ENCODE measurements around the gene MRC2. TPM values are rescaled to one million over a fixed set of nuclear protein-coding genes. Genes with fewer than 3 reads are reported as not detected.

The MRC2 gene
- total RNA-seq, 2 experiments from 2014 or later = 11.2 to 12.5 TPM

- Mint-ChIP-seq H3K9me3 (peaks cover 17% of the 10 kb centered on the region), H3K27me3 (peaks cover 21% of the 10 kb centered on the region), H3K4me1 (ENCODE audit: low read depth) (peaks cover 13% of the 10 kb centered on the region), H3K4me3 (no peak overlapping the region), H3K36me3 (peaks cover 8% of the 10 kb centered on the region), H3K27ac (no peak overlapping the region)
- CTCF ChIA-PET = no interaction called here
- intact Hi-C loops (cut with micrococcal nuclease) = no loop called here
- POLR2A ChIA-PET = no interaction called here
- DNase-seq = no peak
Observed at GRCh38 chr17:62658136-62658920, 30.9 kb downstream of the MRC2 start.

DNA sequence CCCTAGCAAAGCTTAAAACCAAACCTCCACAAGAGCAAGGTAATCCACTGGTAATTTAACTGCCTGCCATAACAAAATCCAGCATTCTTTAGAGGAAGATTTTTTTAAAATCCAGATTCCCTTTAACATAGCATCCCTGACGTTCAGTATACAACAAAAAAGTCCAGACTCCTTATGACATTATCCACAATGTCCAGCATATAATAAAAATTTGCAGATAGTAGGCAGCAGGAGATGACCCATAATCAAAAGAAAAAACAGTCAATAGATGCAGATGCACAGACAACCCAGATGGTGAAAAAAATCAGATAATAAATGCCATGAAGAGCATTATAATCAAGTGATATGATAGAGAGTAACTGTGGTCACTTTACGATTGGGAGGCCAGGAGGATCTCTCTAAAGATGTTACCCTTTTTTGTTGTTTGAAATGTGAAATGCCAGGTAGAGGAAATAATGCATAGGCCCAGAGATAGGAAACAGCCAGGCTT lies 33.2 kb downstream of the MRC2 start:
- Mint-ChIP-seq H3K36me3 (peaks cover 8% of the 10 kb centered on the region), H3K27ac (no peak overlapping the region), H3K9me3 (peaks cover 17% of the 10 kb centered on the region), H3K4me3 (no peak overlapping the region), H3K27me3 (peaks cover 19% of the 10 kb centered on the region), H3K4me1 (ENCODE audit: low read depth) (no peaks in the 10 kb centered on the region)
- ChIA-PET CTCF (interaction anchor here (1.3 kb wide), 1 partner anchor 11 kb away, joined by 4 read pairs; no protein-coding TSS in a partner anchor), POLR2A (no interaction called here)
- DNase-seq = no peak
- intact Hi-C loops (cut with micrococcal nuclease) = no loop called here

DNA sequence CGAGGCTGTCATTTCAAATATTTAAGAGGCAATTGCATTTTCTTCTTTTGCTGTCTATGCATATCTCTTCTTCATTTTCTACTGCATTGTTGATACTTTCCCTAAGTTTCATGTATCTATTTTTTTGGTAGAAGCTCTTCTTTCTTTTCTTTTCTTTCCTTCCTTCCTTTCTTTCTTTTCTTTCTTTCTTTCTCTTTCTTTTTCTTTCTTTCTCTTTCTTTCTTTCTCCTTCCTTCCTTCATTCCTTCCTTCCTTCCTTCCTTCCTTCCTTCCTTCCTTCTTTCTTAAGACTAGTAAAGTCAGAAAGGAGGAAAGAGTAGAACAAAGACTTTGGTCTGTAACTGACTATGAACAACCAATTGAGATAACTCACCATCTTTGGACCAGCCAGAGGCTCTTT lies 33.9 kb downstream of the MRC2 start:
- Mint-ChIP-seq H3K27me3 (peaks cover 17% of the 10 kb centered on the region), H3K36me3 (peaks cover 8% of the 10 kb centered on the region), H3K4me1 (ENCODE audit: low read depth) (no peaks in the 10 kb centered on the region), H3K9me3 (peaks cover 17% of the 10 kb centered on the region), H3K4me3 (no peak overlapping the region), H3K27ac (no peak overlapping the region)
- CTCF ChIA-PET = no interaction called here
- no peak for DNase-seq
- intact Hi-C loops (cut with micrococcal nuclease) = no loop called here
- POLR2A ChIA-PET = no interaction called here

- Mint-ChIP-seq H3K36me3 (peaks cover 8% of the 10 kb centered on the region), H3K27me3 (peaks cover 15% of the 10 kb centered on the region), H3K4me1 (ENCODE audit: low read depth) (no peaks in the 10 kb centered on the region), H3K4me3 (no peak overlapping the region), H3K9me3 (peaks cover 17% of the 10 kb centered on the region), H3K27ac (no peak overlapping the region)
- ChIA-PET POLR2A (no interaction called here), CTCF (no interaction called here)
- DNase-seq = no peak
- intact Hi-C loops (cut with micrococcal nuclease) = no loop called here
Observed at GRCh38 chr17:62662855-62663254, 35.4 kb downstream of the MRC2 start.

DNA sequence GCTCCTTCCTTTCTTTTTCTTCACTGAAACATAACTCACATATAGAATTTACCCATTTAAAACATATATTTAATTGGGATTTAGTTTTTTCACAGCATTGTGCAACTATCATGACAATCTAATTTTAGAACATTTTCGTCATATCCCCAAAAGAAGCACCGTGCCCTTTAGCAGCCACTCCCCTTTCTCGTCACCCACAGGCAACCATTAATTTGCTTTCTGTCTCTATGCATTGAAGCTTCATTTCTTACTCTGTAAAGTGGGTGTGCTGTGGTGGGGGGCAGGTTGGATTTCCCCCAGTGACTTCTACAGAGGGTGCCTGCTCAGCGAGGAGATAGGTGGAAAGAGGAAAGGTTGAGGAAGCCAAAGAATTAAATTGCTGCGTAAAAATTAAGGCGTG lies 35.8 kb downstream of the MRC2 start:
- Mint-ChIP-seq H3K9me3 (peaks cover 17% of the 10 kb centered on the region), H3K27me3 (peaks cover 15% of the 10 kb centered on the region), H3K27ac (no peak overlapping the region), H3K4me3 (no peak overlapping the region), H3K4me1 (ENCODE audit: low read depth) (no peaks in the 10 kb centered on the region), H3K36me3 (peaks cover 8% of the 10 kb centered on the region)
- CTCF ChIA-PET = no interaction called here
- no peak for DNase-seq
- intact Hi-C loops (cut with micrococcal nuclease) = no loop called here
- POLR2A ChIA-PET = no interaction called here

- Mint-ChIP-seq H3K27me3 (peaks cover 12% of the 10 kb centered on the region), H3K4me1 (ENCODE audit: low read depth) (no peaks in the 10 kb centered on the region), H3K9me3 (peaks cover 17% of the 10 kb centered on the region), H3K36me3 (peaks cover 4% of the 10 kb centered on the region), H3K4me3 (no peak overlapping the region), H3K27ac (no peak overlapping the region)
- ChIA-PET CTCF (no interaction called here), POLR2A (no interaction called here)
- intact Hi-C loops (cut with micrococcal nuclease) = no loop called here
- DNase-seq = no peak
Observed at GRCh38 chr17:62664336-62665120, 37.1 kb downstream of the MRC2 start.

DNA sequence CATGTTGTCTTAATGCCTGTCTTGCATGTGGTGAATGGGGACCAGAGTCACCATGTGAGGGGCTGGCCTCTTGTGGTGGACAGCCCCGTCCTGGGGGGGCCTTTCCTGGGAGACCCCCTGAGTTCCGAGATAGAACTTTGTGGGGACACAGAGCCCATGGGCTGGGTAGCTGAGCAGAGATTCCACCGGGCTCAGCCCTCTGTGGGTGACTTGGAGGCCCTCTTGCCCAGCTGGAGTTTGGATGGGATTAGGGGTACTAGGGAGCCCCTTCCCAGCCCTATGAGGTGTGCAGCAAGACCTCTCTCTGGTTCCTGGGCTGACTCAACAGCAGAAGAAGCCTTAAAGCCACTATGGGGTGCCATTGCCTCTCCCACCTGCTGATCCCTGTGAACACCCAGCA lies 38.1 kb downstream of the MRC2 start:
- POLR2A ChIA-PET = no interaction called here

DNA sequence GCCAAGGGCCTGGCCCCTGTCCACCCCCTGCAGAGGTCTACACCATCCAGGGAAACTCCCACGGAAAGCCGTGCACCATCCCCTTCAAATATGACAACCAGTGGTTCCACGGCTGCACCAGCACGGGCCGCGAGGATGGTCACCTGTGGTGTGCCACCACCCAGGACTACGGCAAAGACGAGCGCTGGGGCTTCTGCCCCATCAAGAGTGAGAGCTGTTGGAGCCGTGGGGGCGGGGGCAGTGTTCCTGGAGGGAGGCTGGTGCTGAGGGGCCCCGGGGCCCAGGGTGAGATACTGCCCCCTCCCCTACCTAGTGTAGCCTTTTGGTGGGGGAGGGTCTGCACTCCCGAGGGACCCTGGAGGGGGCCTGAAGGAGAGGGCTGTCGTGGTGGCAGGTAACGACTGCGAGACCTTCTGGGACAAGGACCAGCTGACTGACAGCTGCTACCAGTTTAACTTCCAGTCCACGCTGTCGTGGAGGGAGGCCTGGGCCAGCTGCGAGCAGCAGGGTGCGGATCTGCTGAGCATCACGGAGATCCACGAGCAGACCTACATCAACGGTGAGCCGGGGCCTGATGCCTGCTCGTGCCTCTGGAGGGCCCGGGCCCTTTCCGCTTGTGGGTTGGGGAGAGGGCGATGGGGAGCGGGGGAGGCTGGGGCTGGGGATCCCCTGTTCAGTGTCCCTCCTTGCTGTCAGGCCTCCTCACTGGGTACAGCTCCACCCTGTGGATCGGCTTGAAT lies 38.8 kb downstream of the MRC2 start:
- CTCF ChIA-PET = no interaction called here
- intact Hi-C loops (cut with micrococcal nuclease) = no loop called here
- no peaks in the 10 kb centered on the region for H3K4me1 Mint-ChIP-seq (ENCODE audit: low read depth)
- H3K27me3 Mint-ChIP-seq = peaks cover 5% of the 10 kb centered on the region
- no peak overlapping the region for H3K4me3 Mint-ChIP-seq
- DNase-seq = no peak
- POLR2A ChIA-PET = no interaction called here
- peaks cover 3% of the 10 kb centered on the region for H3K9me3 Mint-ChIP-seq
- peaks cover 2% of the 10 kb centered on the region for H3K36me3 Mint-ChIP-seq
- no peak overlapping the region for H3K27ac Mint-ChIP-seq

More for the DNA sequence above, 38.1 kb downstream of the MRC2 start:
- H3K27ac Mint-ChIP-seq = no peak overlapping the region
- H3K36me3 Mint-ChIP-seq = peaks cover 2% of the 10 kb centered on the region
- peaks cover 7% of the 10 kb centered on the region for H3K27me3 Mint-ChIP-seq
- CTCF ChIA-PET = no interaction called here
- no peak overlapping the region for H3K4me3 Mint-ChIP-seq
- intact Hi-C loops (cut with micrococcal nuclease) = no loop called here
- no peak for DNase-seq
- no peaks in the 10 kb centered on the region for H3K4me1 Mint-ChIP-seq (ENCODE audit: low read depth)
- H3K9me3 Mint-ChIP-seq = peaks cover 8% of the 10 kb centered on the region

GRCh38 chr17:62666801-62667591 lies 39.5 kb downstream of the MRC2 start:
- CTCF ChIA-PET = no interaction called here
- intact Hi-C loops (cut with micrococcal nuclease) = no loop called here
- DNase-seq = no peak
- H3K9me3 Mint-ChIP-seq = no peaks in the 10 kb centered on the region
- no peak overlapping the region for H3K4me3 Mint-ChIP-seq
- no peaks in the 10 kb centered on the region for H3K36me3 Mint-ChIP-seq
- no peaks in the 10 kb centered on the region for H3K4me1 Mint-ChIP-seq (ENCODE audit: low read depth)
- no peak overlapping the region for H3K27ac Mint-ChIP-seq
- POLR2A ChIA-PET = no interaction called here
- peaks cover 3% of the 10 kb centered on the region for H3K27me3 Mint-ChIP-seq

- POLR2A ChIA-PET = no interaction called here
- CTCF ChIA-PET = no interaction called here
- no peak overlapping the region for H3K27ac Mint-ChIP-seq
- intact Hi-C loops (cut with micrococcal nuclease) = no loop called here
- H3K4me3 Mint-ChIP-seq = no peak overlapping the region
- no peaks in the 10 kb centered on the region for H3K36me3 Mint-ChIP-seq
- peaks cover 3% of the 10 kb centered on the region for H3K27me3 Mint-ChIP-seq
- H3K4me1 Mint-ChIP-seq (ENCODE audit: low read depth) = no peaks in the 10 kb centered on the region
- no peaks in the 10 kb centered on the region for H3K9me3 Mint-ChIP-seq
- DNase-seq = no peak
Observed at GRCh38 chr17:62668091-62668804, 40.8 kb downstream of the MRC2 start.

DNA sequence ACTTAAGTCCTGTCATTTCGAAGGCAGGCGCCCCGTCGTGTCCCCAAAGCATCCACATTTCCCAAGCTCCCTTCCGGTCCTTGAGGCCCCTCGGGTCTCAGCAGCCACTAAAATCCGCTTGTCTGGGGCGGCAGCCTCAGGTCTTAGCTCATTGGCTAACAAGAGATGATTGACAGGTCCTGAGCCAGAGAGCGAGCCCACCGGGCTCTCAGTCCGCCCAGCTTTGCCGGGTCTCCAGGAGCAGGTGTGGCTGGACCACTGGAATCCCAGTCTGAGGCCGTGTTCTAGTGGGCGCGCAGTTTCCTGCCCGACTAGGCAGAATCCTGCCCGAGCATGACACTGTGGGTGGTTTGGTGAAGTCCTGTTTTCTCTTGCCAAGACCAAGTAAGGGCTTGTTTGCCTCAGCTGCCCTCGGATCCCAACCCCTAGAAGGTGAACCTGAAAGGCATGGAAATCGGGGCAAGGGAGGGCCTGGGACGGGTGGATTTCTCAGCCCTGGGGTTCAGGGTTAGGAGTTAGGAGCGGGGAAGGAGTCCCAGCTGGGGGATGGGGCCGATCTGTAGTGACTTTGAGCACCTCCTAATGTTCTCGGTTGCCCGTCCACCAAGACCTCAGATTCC lies 42.8 kb downstream of the MRC2 start:
- intact Hi-C loops (cut with micrococcal nuclease) = loop anchor here (10.0 kb wide), 1 partner anchor 734 kb away; no protein-coding TSS in a partner anchor
- H3K36me3 Mint-ChIP-seq = no peaks in the 10 kb centered on the region
- no peak for DNase-seq
- POLR2A ChIA-PET = no interaction called here
- H3K27me3 Mint-ChIP-seq = no peaks in the 10 kb centered on the region
- no peaks in the 10 kb centered on the region for H3K9me3 Mint-ChIP-seq
- CTCF ChIA-PET = no interaction called here
- H3K4me3 Mint-ChIP-seq = no peak overlapping the region
- H3K4me1 Mint-ChIP-seq (ENCODE audit: low read depth) = no peaks in the 10 kb centered on the region
- H3K27ac Mint-ChIP-seq = no peak overlapping the region
